ENCODE data around the gene PDE4A. TPM values are rescaled to one million over a fixed set of nuclear protein-coding genes. Genes with fewer than 3 reads are reported as not detected.
"Not testable (repeated sequence)": the region's sequence is repeated elsewhere in the genome, so short reads cannot be mapped to it uniquely, and the experiment has no call there.

The PDE4A gene
- total RNA-seq, 2 donors from 2014 or later, result 14.5 to 46.6 TPM

- DNase-seq (ENCODE audit: low spot score) (no peak), ATAC-seq (no peak)
- no peaks in the 10 kb centered on the region for H3K27me3 Mint-ChIP-seq
- H3K27ac Mint-ChIP-seq, result no peak overlapping the region
- H3K4me1 Mint-ChIP-seq (ENCODE audit: low read depth in 2 of 2), result peaks cover 16 to 20% of the 10 kb centered on the region in 2 donors
- no peak overlapping the region for H3K4me3 Mint-ChIP-seq
- H3K9me3 Mint-ChIP-seq, result no peaks in the 10 kb centered on the region
- H3K36me3 Mint-ChIP-seq, result peaks cover 14% of the 10 kb centered on the region
Measured at GRCh38 chr19:10393137-10393536, 27.2 kb upstream of the PDE4A start.

- Mint-ChIP-seq H3K27ac (no peak overlapping the region), H3K36me3 (peaks cover 14% of the 10 kb centered on the region), H3K9me3 (no peaks in the 10 kb centered on the region)
Measured at GRCh38 chr19:10395003-10395402, 25.3 kb upstream of the PDE4A start.

GRCh38 chr19:10395436-10395835 is 24.9 kb upstream of the PDE4A start:
- no peak for ATAC-seq

More at GRCh38 chr19:10395003-10395402, 25.3 kb upstream of the PDE4A start:
- Mint-ChIP-seq H3K4me1 (ENCODE audit: low read depth in 2 of 2) (peaks cover 13 to 21% of the 10 kb centered on the region in 2 donors), H3K4me3 (no peak overlapping the region), H3K27me3 (no peaks in the 10 kb centered on the region)
- DNase-seq (ENCODE audit: low spot score) (no peak), ATAC-seq (no peak)

GRCh38 chr19:10395917-10396316 is 24.4 kb upstream of the PDE4A start:
- H3K4me1 Mint-ChIP-seq (ENCODE audit: low read depth in 2 of 2), result peaks cover 11 to 18% of the 10 kb centered on the region in 2 donors
- H3K9me3 Mint-ChIP-seq, result no peaks in the 10 kb centered on the region
- H3K4me3 Mint-ChIP-seq, result no peak overlapping the region
- no peak overlapping the region for H3K27ac Mint-ChIP-seq
- DNase-seq (ENCODE audit: low spot score) (no peak), ATAC-seq (no peak)
- no peaks in the 10 kb centered on the region for H3K27me3 Mint-ChIP-seq
- peaks cover 11% of the 10 kb centered on the region for H3K36me3 Mint-ChIP-seq

More at GRCh38 chr19:10395436-10395835, 24.9 kb upstream of the PDE4A start:
- Mint-ChIP-seq H3K36me3 (peaks cover 14% of the 10 kb centered on the region), H3K4me3 (no peak overlapping the region), H3K27me3 (no peaks in the 10 kb centered on the region), H3K4me1 (ENCODE audit: low read depth in 2 of 2) (peaks cover 13 to 19% of the 10 kb centered on the region in 2 donors), H3K27ac (no peak overlapping the region), H3K9me3 (no peaks in the 10 kb centered on the region)
- DNase-seq (ENCODE audit: low spot score), result no peak

- Mint-ChIP-seq H3K27me3 (no peaks in the 10 kb centered on the region), H3K4me3 (no peak overlapping the region), H3K9me3 (no peaks in the 10 kb centered on the region), H3K36me3 (peaks cover 21% of the 10 kb centered on the region), H3K4me1 (ENCODE audit: low read depth in 2 of 2) (peaks cover 29 to 31% of the 10 kb centered on the region in 2 donors), H3K27ac (no peak overlapping the region)
- ATAC-seq (no peak), DNase-seq (ENCODE audit: low spot score) (no peak)
Measured at GRCh38 chr19:10398819-10399218, 21.5 kb upstream of the PDE4A start.

- H3K4me3 Mint-ChIP-seq; H3K27ac Mint-ChIP-seq; H3K9me3 Mint-ChIP-seq; DNase-seq (ENCODE audit: low spot score); H3K27me3 Mint-ChIP-seq; ATAC-seq: not testable (repeated sequence)
- Mint-ChIP-seq H3K36me3 (peaks cover 21% of the 10 kb centered on the region), H3K4me1 (ENCODE audit: low read depth in 2 of 2) (peaks cover 29 to 34% of the 10 kb centered on the region in 2 donors)
Measured at GRCh38 chr19:10399340-10399739, 21.0 kb upstream of the PDE4A start.

GRCh38 chr19:10399878-10400277 is 20.5 kb upstream of the PDE4A start:
- Mint-ChIP-seq H3K27me3 (no peaks in the 10 kb centered on the region), H3K27ac (no peak overlapping the region), H3K4me1 (ENCODE audit: low read depth in 2 of 2) (peaks cover 29 to 39% of the 10 kb centered on the region in 2 donors), H3K9me3 (no peaks in the 10 kb centered on the region), H3K36me3 (peaks cover 21% of the 10 kb centered on the region), H3K4me3 (no peak overlapping the region)
- no peak for DNase-seq (ENCODE audit: low spot score)
- ATAC-seq, result no peak

- Mint-ChIP-seq H3K4me1 (ENCODE audit: low read depth in 2 of 2) (peaks cover 51 to 53% of the 10 kb centered on the region in 2 donors), H3K4me3 (peak overlapping the region; percentile 92), H3K27ac (peak overlapping the region; percentile 81 to 94), H3K36me3 (peaks cover 12% of the 10 kb centered on the region), H3K27me3 (no peaks in the 10 kb centered on the region), H3K9me3 (no peaks in the 10 kb centered on the region)
- ATAC-seq (no peak), DNase-seq (ENCODE audit: low spot score) (peak; percentile 53)
Measured at GRCh38 chr19:10402441-10403038, 17.8 kb upstream of the PDE4A start.

GRCh38 chr19:10403137-10404021 is 17.0 kb upstream of the PDE4A start, which contains the start of gene CDC37:
CDC37 (minus strand) TSS chr19:10403542; CDS start chr19:10403479, 63 bp downstream.
- Mint-ChIP-seq H3K36me3 (peaks cover 12% of the 10 kb centered on the region), H3K4me3 (peak within 1 kb of the TSS; percentile 92), H3K27me3 (no peaks in the 10 kb centered on the region), H3K9me3 (no peaks in the 10 kb centered on the region), H3K27ac (peak within 1 kb of the TSS; percentile 81 to 94), H3K4me1 (ENCODE audit: low read depth in 2 of 2) (peaks cover 51% of the 10 kb centered on the region in 2 donors)
- ATAC-seq (peak; percentile 88 to 92), DNase-seq (ENCODE audit: low spot score) (peak; percentile 97)

- DNase-seq (ENCODE audit: low spot score), result peak; percentile 81
Measured at GRCh38 chr19:10404888-10405820, 15.2 kb upstream of the PDE4A start.

GRCh38 chr19:10406191-10406590 is 14.1 kb upstream of the PDE4A start:
- ATAC-seq (no peak), DNase-seq (ENCODE audit: low spot score) (no peak)
- H3K4me3 Mint-ChIP-seq, result peak overlapping the region; percentile 92
- H3K9me3 Mint-ChIP-seq, result no peaks in the 10 kb centered on the region
- H3K4me1 Mint-ChIP-seq (ENCODE audit: low read depth in 2 of 2), result peaks cover 58 to 72% of the 10 kb centered on the region in 2 donors
- H3K36me3 Mint-ChIP-seq, result peaks cover 12% of the 10 kb centered on the region
- no peaks in the 10 kb centered on the region for H3K27me3 Mint-ChIP-seq
- peak overlapping the region; percentile 81 to 94 for H3K27ac Mint-ChIP-seq

More at GRCh38 chr19:10404888-10405820, 15.2 kb upstream of the PDE4A start:
- Mint-ChIP-seq H3K9me3 (no peaks in the 10 kb centered on the region), H3K27ac (peak overlapping the region; percentile 81 to 94), H3K4me3 (peak overlapping the region; percentile 92), H3K36me3 (peaks cover 12% of the 10 kb centered on the region), H3K4me1 (ENCODE audit: low read depth in 2 of 2) (peaks cover 58 to 69% of the 10 kb centered on the region in 2 donors), H3K27me3 (no peaks in the 10 kb centered on the region)
- peak in 1 of 2 donors; percentile 5 for ATAC-seq

GRCh38 chr19:10407096-10407495 is 13.2 kb upstream of the PDE4A start:
- Mint-ChIP-seq H3K27ac (peak overlapping the region; percentile 81 to 94), H3K4me1 (ENCODE audit: low read depth in 2 of 2) (peaks cover 56 to 71% of the 10 kb centered on the region in 2 donors), H3K36me3 (peaks cover 9% of the 10 kb centered on the region), H3K27me3 (no peaks in the 10 kb centered on the region), H3K4me3 (peak overlapping the region; percentile 58), H3K9me3 (no peaks in the 10 kb centered on the region)
- DNase-seq (ENCODE audit: low spot score), result no peak
- ATAC-seq, result no peak

Data from natural killer cell treated with Interleukin-12 subunit alpha and Interleukin-12 subunit beta and Interleukin-15 and Interleukin-18, amount 100 ng/mL, for 72 hours (primary cell).